Measurements from ENCODE around the gene BANF2.

BANF2 gene

DNA sequence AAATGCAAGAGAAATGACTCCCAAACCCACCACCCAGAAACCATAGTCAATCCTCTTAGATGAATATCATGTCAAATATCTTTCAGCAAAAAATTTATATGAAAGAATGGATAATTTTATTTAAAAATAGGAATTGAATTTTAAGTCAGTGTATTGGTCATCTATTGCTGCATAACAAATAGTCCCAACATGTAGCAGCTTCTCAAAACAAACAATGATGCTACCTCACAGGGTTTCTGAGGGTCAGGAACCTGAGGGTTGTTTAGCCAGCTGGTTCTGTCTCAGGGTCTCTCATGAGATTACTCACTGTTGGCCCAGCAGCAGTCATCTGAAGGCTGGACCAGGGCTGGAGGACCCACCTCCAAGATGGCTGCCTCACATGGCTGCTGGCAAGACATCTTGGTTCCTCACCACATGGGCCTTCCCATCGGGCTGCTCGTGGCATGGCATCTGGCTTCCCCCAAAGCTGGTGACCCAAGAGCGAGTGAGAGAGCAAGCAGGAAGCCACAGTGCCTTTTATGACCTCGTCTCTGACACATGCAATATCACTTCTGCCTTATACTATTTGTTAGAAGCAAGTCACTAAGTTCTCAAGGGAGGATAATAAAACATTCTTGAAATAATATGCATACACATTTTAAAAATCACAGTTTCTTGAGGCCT is 36.3 kb downstream of the BANF2 start:
- DNase-seq (ENCODE audit: low read depth in 2 of 2), result no peak

DNA sequence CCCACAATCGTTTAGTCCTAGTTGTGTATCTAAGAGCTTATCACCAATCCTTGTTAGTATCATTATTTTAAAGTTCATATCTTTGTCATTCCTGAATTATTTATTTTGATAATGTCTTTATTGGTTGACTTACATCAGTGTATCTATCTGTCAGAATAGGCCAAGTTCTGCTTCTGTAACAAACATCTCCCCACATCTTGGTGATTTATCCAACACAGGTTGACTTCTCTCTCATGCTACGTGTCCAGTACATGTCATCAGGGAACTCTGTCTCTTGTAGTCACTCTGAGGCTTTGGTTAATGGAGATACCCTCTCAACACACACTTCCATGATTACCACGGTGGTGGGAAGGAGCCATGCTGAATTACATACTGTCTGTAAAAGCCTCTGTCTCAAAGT is 38.4 kb downstream of the BANF2 start:
- no peak for DNase-seq (ENCODE audit: low read depth in 2 of 2)

GRCh38 chr20:17741220-17741619 is 41.5 kb downstream of the BANF2 start:
- DNase-seq (ENCODE audit: low read depth in 2 of 2), result no peak

- DNase-seq (ENCODE audit: low read depth in 2 of 2), result no peak
Measured at GRCh38 chr20:17742731-17743130, 43.0 kb downstream of the BANF2 start.

DNA sequence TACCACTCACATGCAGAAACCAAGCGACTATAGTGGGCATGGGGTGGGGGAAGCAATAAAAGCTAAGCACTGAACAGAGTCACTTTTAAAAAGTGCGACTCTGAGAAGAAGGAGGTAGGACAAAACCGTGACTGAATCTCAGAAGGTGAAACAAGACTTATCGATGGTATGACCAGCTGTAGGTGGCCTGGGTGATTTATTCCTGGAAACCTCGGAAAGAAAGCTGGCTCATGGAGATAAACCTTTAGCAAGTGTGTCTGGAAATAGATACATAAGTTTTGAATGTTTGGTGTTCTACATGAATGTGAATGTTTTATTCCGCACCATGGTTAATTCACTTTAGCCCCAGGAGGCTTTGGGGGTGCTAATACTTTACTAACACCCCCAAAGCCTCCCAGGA is 43.9 kb downstream of the BANF2 start:
- no peak for DNase-seq (ENCODE audit: low read depth in 2 of 2)

GRCh38 chr20:17747431-17747846 is 47.7 kb downstream of the BANF2 start:
- no peak for DNase-seq (ENCODE audit: low read depth in 2 of 2)

- DNase-seq (ENCODE audit: low read depth in 2 of 2), result no peak
Measured at GRCh38 chr20:17748279-17748678, 48.5 kb downstream of the BANF2 start.

DNA sequence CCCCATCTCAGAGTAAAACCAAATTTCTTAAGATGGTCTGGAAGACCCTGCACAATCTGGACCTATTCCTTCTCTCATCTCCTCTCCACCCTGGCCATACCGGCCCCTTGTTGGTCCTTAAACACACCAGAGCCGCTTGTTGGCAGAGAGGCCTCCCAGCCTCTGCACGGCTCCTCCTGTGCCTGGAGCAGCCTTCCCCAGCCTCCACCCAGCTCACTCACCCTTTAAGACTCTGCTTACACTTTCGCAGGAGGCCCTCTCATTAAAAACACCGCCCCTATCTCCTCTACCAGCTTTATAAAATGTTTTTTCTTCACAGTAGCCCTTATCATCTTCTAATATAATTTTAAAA is 49.8 kb downstream of the BANF2 start:
- DNase-seq (ENCODE audit: low read depth in 2 of 2), result no peak

- DNase-seq (ENCODE audit: low read depth in 2 of 2), result no peak
Measured at GRCh38 chr20:17749978-17750721, 50.4 kb downstream of the BANF2 start.

- no peak for DNase-seq (ENCODE audit: low read depth in 2 of 2)
Measured at GRCh38 chr20:17750722-17751045, 50.9 kb downstream of the BANF2 start.

GRCh38 chr20:17751640-17752039 is 51.9 kb downstream of the BANF2 start:
- no peak for DNase-seq (ENCODE audit: low read depth in 2 of 2)

GRCh38 chr20:17752459-17752858 is 52.7 kb downstream of the BANF2 start:
- no peak for DNase-seq (ENCODE audit: low read depth in 2 of 2)

GRCh38 chr20:17753516-17753915 is 53.8 kb downstream of the BANF2 start:
- no peak for DNase-seq (ENCODE audit: low read depth in 2 of 2)

DNA sequence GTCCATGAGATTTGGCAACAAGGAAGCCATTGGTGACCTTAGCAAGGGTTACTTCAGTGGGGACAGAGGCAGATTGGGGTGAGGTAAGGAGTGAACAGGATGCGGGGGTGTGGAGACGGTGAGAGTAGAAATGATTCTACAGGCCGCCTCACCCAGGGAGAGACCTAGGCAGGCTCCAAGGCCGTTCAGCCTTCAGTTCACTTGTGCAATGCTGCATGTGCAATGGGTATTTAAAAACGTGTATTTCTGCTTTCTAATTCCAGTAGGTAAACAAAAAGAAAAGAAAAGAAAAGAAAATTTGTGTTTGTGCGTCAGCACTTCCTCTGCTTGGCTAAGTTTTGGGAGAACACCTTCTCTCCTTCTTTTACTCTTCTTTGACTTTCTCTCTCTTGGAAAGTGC is 56.8 kb downstream of the BANF2 start:
- DNase-seq (ENCODE audit: low read depth in 2 of 2), result no peak

DNA sequence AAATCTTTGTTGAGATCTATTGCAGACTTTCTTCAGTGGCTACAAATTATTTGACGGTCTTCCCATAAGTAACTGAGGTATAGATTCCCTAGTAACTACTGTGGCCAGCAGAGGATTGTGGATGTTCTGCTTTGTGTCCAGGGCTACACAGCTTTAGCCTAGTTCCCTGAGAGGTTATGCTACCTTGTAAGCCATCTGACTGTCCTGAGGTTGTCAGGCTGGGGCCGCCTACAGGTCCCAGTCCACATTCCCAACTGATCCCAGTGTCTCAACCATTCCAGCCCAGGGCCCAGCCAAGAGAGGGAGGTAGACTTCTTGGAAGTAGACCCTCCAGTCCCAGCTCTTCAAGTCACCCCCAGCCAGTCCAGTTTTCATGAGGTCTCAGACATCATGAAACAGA is 57.7 kb downstream of the BANF2 start:
- DNase-seq (ENCODE audit: low read depth in 2 of 2), result no peak

- no peak for DNase-seq (ENCODE audit: low read depth in 2 of 2)
Measured at GRCh38 chr20:17758010-17758409, 58.2 kb downstream of the BANF2 start.

GRCh38 chr20:17758512-17758911 is 58.7 kb downstream of the BANF2 start:
- no peak for DNase-seq (ENCODE audit: low read depth in 2 of 2)

- no peak for DNase-seq (ENCODE audit: low read depth in 2 of 2)
Measured at GRCh38 chr20:17759449-17759848, 59.7 kb downstream of the BANF2 start.

- no peak for DNase-seq (ENCODE audit: low read depth in 2 of 2)
Measured at GRCh38 chr20:17761604-17762003, 61.8 kb downstream of the BANF2 start.

DNA sequence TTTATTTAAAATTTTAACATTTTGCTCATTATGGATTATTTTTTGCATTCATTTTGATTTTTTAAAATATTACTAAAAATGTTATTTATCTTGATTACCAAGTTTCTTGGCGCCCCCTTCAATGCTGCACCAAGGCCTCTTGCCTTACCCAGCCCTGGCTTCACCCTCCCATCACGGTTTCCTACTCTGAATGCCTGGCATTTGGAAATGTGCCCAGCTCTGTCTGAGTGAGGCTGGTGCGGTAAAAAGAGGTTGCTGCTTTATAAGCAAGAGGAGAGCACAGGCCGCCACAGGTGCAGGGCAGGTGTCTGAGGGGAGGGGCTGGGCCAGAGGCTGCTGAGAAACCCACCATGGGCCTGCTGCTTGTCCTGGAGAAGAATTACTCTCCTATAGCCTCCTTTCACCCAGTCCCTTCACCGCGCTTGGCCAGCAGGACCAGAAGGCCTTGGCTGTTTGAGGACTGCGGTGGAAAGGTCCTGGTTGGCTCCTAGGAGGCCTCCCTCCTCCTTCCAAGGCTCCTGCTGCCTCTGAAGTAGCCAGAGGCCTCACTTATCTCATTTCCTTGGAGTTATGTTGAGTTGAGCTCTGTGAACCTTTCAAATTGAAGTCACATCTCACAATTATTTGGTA is 62.6 kb downstream of the BANF2 start:
- no peak for DNase-seq (ENCODE audit: low read depth in 2 of 2)

DNA sequence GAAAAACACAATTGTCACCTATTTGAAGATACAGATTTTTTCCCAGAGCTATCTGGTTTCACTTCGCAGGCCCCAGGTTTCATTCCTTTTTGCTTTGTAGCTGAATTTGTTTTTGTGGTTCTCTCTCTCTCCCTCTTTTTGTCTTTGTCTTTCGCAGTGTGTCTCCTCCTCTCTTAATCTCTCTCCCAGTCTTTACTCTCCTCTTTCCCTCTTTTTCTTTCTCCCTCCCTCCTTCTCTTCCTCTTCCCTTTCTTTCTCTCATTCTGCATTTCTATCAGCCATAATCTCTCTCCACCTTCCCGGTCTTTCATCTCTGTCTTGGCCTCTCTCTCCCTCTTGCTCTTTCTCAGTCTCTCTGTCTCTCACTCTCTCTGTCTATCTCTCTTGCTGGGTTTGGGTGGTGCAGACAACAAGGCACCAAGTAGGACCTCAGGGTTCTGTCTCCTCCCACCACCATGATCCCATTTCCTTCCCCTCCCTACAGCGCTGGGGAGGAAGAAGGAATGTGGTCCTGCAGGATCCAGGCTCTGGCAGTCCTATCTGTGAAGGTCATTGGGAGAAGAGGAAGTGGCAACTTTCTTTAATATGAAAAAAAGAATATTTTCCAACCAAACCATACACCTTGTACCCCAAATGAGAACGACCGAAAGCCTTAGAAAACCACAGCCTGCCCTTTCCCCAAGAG is 63.2 kb downstream of the BANF2 start:
- DNase-seq (ENCODE audit: low read depth in 2 of 2), result no peak

DNA sequence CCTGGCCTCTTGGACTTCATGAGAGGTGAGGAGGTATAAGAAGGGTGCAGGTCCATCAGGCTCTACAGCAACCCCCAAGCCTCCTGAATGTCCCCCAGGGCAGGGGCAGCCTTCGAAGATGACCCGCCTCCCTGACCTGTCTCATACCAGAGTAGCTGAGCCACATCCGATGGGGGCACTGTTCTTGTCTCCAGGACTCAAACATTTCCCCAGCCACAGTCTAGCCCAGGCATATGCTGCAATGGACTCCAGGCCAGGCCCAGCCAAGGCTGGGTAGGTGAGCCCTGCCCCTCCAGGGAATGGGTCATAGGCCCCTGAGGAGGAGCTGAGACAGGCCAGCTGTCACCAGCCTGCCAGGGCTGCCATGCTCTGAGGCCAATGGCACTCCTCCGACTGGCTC is 65.3 kb downstream of the BANF2 start:
- DNase-seq (ENCODE audit: low read depth in 2 of 2), result no peak

- DNase-seq (ENCODE audit: low read depth in 2 of 2), result no peak
Measured at GRCh38 chr20:17765584-17765983, 65.8 kb downstream of the BANF2 start.
